ENCODE results near the gene DNAJC16. TPM values are rescaled to one million over a fixed set of nuclear protein-coding genes. Genes with fewer than 3 reads are reported as not detected.

DNAJC16 gene
- total and polyA plus RNA-seq, 2 of the 13 experiments (the other 11 are each of a cell fraction or from before 2014, with no cell fraction given): 11.4 to 15.4 TPM

GRCh38 chr1:15618655-15619525, 92.2 kb downstream of the DNAJC16 start (continued):
- peak; percentile 94 for TF ChIP-seq HMG20A (CRISPR knock-in tag; IDR thresholded peaks at IDR 0.05; ENCODE audit: borderline replicate concordance)
- peak; percentile 67; the same call in 1 of the 2 replicates for TF ChIP-seq POGK (CRISPR knock-in tag; conservative IDR thresholded peaks at IDR 0.05)
- TF ChIP-seq ZNF616 (CRISPR knock-in tag; IDR thresholded peaks at IDR 0.05; ENCODE audit: low read depth): no peak
- no peak for TF ChIP-seq ZNF260 (CRISPR knock-in tag; IDR thresholded peaks at IDR 0.05; ENCODE audit: borderline replicate concordance, low read depth)
- TF ChIP-seq TEAD2 (CRISPR knock-in tag; IDR thresholded peaks at IDR 0.05): no peak
- no peak for TF ChIP-seq TBP (CRISPR knock-in tag; IDR thresholded peaks at IDR 0.05)
- TF ChIP-seq ATF4 (CRISPR knock-in tag; IDR thresholded peaks at IDR 0.05): peak in 1 of 2 experiments; percentile 62; a peak in 2 of 4 replicates
- TF ChIP-seq UBTF (CRISPR knock-in tag; IDR thresholded peaks at IDR 0.05): no peak
- TF ChIP-seq FOXJ3 (CRISPR knock-in tag; IDR thresholded peaks at IDR 0.05; ENCODE audit: borderline replicate concordance): peak; percentile 71; the same call in 1 of the 2 replicates
- no peak for TF ChIP-seq ZHX1 (CRISPR knock-in tag; IDR thresholded peaks at IDR 0.05; ENCODE audit: low read depth)
- TF ChIP-seq, protein P1, sequence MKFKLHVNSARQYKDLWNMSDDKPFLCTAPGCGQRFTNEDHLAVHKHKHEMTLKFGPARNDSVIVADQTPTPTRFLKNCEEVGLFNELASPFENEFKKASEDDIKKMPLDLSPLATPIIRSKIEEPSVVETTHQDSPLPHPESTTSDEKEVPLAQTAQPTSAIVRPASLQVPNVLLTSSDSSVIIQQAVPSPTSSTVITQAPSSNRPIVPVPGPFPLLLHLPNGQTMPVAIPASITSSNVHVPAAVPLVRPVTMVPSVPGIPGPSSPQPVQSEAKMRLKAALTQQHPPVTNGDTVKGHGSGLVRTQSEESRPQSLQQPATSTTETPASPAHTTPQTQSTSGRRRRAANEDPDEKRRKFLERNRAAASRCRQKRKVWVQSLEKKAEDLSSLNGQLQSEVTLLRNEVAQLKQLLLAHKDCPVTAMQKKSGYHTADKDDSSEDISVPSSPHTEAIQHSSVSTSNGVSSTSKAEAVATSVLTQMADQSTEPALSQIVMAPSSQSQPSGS (CRISPR knock-in tag; IDR thresholded peaks at IDR 0.05): peak; percentile 70; the same call in 1 of the 2 replicates
- no peak for TF ChIP-seq NR3C1 (CRISPR knock-in tag; IDR thresholded peaks at IDR 0.05)
- TF ChIP-seq RELA (CRISPR knock-in tag; IDR thresholded peaks at IDR 0.05): no peak
- no peak for TF ChIP-seq U2AF1 (optimal IDR thresholded peaks at IDR 0.05; ENCODE audit: low read depth, low read length)
- TF ChIP-seq, protein P2, sequence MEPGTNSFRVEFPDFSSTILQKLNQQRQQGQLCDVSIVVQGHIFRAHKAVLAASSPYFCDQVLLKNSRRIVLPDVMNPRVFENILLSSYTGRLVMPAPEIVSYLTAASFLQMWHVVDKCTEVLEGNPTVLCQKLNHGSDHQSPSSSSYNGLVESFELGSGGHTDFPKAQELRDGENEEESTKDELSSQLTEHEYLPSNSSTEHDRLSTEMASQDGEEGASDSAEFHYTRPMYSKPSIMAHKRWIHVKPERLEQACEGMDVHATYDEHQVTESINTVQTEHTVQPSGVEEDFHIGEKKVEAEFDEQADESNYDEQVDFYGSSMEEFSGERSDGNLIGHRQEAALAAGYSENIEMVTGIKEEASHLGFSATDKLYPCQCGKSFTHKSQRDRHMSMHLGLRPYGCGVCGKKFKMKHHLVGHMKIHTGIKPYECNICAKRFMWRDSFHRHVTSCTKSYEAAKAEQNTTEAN (CRISPR knock-in tag; conservative IDR thresholded peaks at IDR 0.05): no peak
- no peak; the same call in 1 of the 2 replicates for TF ChIP-seq DDIT3 (CRISPR knock-in tag; IDR thresholded peaks at IDR 0.05)
- TF ChIP-seq SUZ12 (IDR thresholded peaks at IDR 0.05; ENCODE audit: low read depth, low read length): no peak

Data from HepG2 (cell line).